H9 (cell line): ENCODE data around the gene BIRC6. TPM values are rescaled to one million over a fixed set of nuclear protein-coding genes. Genes with fewer than 3 reads are reported as not detected.

Experiments
- DNase-seq: peaks from one replicate; pipeline ENCODE4 v3.0.0-alpha.2; 2017
- H2AFZ ChIP-seq: one replicate; pipeline ENCODE4 v1.6.1; 2013; ENCODE audit warnings: mild to moderate bottlenecking, low read length, control low read depth, moderate library complexity
- H2AK5ac ChIP-seq: 2 replicates; pipeline ENCODE4 v1.6.1; 2013; ENCODE audit warnings: low read length, control low read depth, mixed read lengths; ENCODE audit not compliant: insufficient read length
- H2BK120ac ChIP-seq: one replicate; pipeline ENCODE4 v1.6.1; 2013; ENCODE audit warnings: low read depth, mild to moderate bottlenecking, low read length, control low read depth, inconsistent platforms; ENCODE audit not compliant: poor library complexity, severe bottlenecking
- H2BK12ac ChIP-seq: 2 replicates; pipeline ENCODE4 v1.6.1; 2013; ENCODE audit warnings: low read length, control low read depth, mixed read lengths, low read depth; ENCODE audit not compliant: insufficient read length
- H2BK15ac ChIP-seq: 2 replicates; pipeline ENCODE4 v1.6.1; 2013; ENCODE audit warnings: low read depth, low read length, control low read depth
- H2BK20ac ChIP-seq: one replicate; pipeline ENCODE4 v1.6.1; 2013; ENCODE audit warnings: low read depth, mild to moderate bottlenecking, low read length, control low read depth, inconsistent platforms; ENCODE audit not compliant: poor library complexity, severe bottlenecking
- H2BK5ac ChIP-seq: 2 replicates; pipeline ENCODE4 v1.6.1; 2013; ENCODE audit warnings: low read length, control low read depth, mixed read lengths; ENCODE audit not compliant: insufficient read length
- H3K14ac ChIP-seq: 2 replicates; pipeline ENCODE4 v1.6.1; 2013; ENCODE audit warnings: low read length, control low read depth; ENCODE audit not compliant: insufficient read depth
- H3K18ac ChIP-seq: 2 replicates; pipeline ENCODE4 v1.6.1; 2013; ENCODE audit warnings: low read depth, mild to moderate bottlenecking, mixed read lengths, low read length, control low read depth; ENCODE audit not compliant: insufficient read length
- H3K23ac ChIP-seq: 2 replicates; pipeline ENCODE4 v1.6.1; 2013; ENCODE audit warnings: low read length, control low read depth, mixed read lengths, low read depth; ENCODE audit not compliant: insufficient read length
- H3K23me2 ChIP-seq: 2 replicates; pipeline ENCODE4 v1.6.1; 2013; ENCODE audit warnings: low read depth, mild to moderate bottlenecking, mixed read lengths, low read length, control low read depth; ENCODE audit not compliant: insufficient read length, poor library complexity, severe bottlenecking
- H3K27ac ChIP-seq: 2 replicates; pipeline ENCODE4 v1.5.1; 2013; ENCODE audit warnings: low read length, control low read depth, mixed read lengths, low read depth; ENCODE audit not compliant: insufficient read length
- H3K27me3 ChIP-seq: 2 replicates; pipeline ENCODE4 v1.6.1; 2013; ENCODE audit warnings: low read length, control low read depth, inconsistent platforms; ENCODE audit not compliant: insufficient read depth
- H3K4ac ChIP-seq: 2 replicates; pipeline ENCODE4 v1.6.1; 2013; ENCODE audit warnings: low read depth, mild to moderate bottlenecking, control low read depth, inconsistent platforms, low read length, moderate library complexity
- H3K4me1 ChIP-seq: 2 replicates; pipeline ENCODE4 v1.6.1; 2013; ENCODE audit warnings: low read length, control low read depth, inconsistent platforms; ENCODE audit not compliant: insufficient read depth
- H3K4me2 ChIP-seq: 2 replicates; pipeline ENCODE4 v1.6.1; 2013; ENCODE audit warnings: low read length, control low read depth, mixed read lengths; ENCODE audit not compliant: insufficient read length, insufficient read depth
- H3K56ac ChIP-seq: 2 replicates; pipeline ENCODE4 v1.6.1; 2013; ENCODE audit warnings: low read depth, mild to moderate bottlenecking, mixed read lengths, low read length, control low read depth; ENCODE audit not compliant: insufficient read length
- H3K79me1 ChIP-seq: 2 replicates; pipeline ENCODE4 v1.6.1; 2013; ENCODE audit warnings: low read depth, mild to moderate bottlenecking, moderate library complexity, low read length, control low read depth, inconsistent platforms; ENCODE audit not compliant: insufficient read depth, poor library complexity, severe bottlenecking
- H3K79me2 ChIP-seq: 2 replicates; pipeline ENCODE4 v1.6.1; 2013; ENCODE audit warnings: low read length, control low read depth, inconsistent platforms; ENCODE audit not compliant: insufficient read depth
- H3K9ac ChIP-seq: 2 replicates; pipeline ENCODE4 v1.6.1; 2013; ENCODE audit warnings: low read length, control low read depth, mixed read lengths; ENCODE audit not compliant: insufficient read length; ENCODE audit errors: extremely low read depth
- H3K9me3 ChIP-seq: one replicate; pipeline ENCODE4 v1.6.1; 2013; ENCODE audit warnings: low read depth, low read length, inconsistent platforms; ENCODE audit not compliant: control insufficient read depth
- H3T11ph ChIP-seq: one replicate; pipeline ENCODE4 v1.6.1; 2013; ENCODE audit warnings: mild to moderate bottlenecking, low read length, control low read depth, inconsistent platforms
- H4K20me1 ChIP-seq: one replicate; pipeline ENCODE4 v1.6.1; 2013; ENCODE audit not compliant: control insufficient read depth, insufficient read length, insufficient read depth
- H4K5ac ChIP-seq: 2 replicates; pipeline ENCODE4 v1.6.1; 2013; ENCODE audit warnings: low read depth, mild to moderate bottlenecking, mixed read lengths, low read length, control low read depth; ENCODE audit not compliant: insufficient read length
- H4K8ac ChIP-seq: replicated peaks from 2 replicates; pipeline ENCODE4 v1.6.1; 2013; ENCODE audit warnings: low read length, control low read depth, mixed read lengths, low read depth; ENCODE audit not compliant: insufficient read length
- H4K91ac ChIP-seq: 2 replicates; pipeline ENCODE4 v1.6.1; 2013; ENCODE audit warnings: low read depth, mild to moderate bottlenecking, moderate library complexity, mixed read lengths, low read length, control low read depth; ENCODE audit not compliant: insufficient read length
- H3K27ac Mint-ChIP-seq, 3 experiments: 2 replicates in 2 of 3; 3 replicates in 1 of 3; pipeline ENCODE4 v1.8.0; 2020 to 2021; ENCODE audit warnings: mixed read lengths in 3 of 3, mild to moderate bottlenecking in 1 of 3, moderate library complexity in 1 of 3
- H3K27me3 Mint-ChIP-seq: 2 replicates; pipeline ENCODE4 v1.8.0; 2021; ENCODE audit warnings: low read depth, mild to moderate bottlenecking, moderate library complexity, mixed read lengths
- H3K36me3 Mint-ChIP-seq, 3 experiments: 2 replicates in 2 of 3; 3 replicates in 1 of 3; pipeline ENCODE4 v1.8.0; 2020 to 2021; ENCODE audit warnings: low read depth in 3 of 3, mixed read lengths in 3 of 3; ENCODE audit not compliant: insufficient read depth in 1 of 3
- H3K4me1 Mint-ChIP-seq, 2 experiments: 2 replicates each; pipeline ENCODE4 v1.8.0; 2020; ENCODE audit warnings: mixed read lengths in 2 of 2
- H3K4me3 Mint-ChIP-seq, 2 experiments: 2 replicates in 1 of 2; 3 replicates in 1 of 2; pipeline ENCODE4 v1.8.0; 2020 to 2021; ENCODE audit warnings: mild to moderate bottlenecking in 2 of 2, mixed read lengths in 2 of 2, moderate library complexity in 1 of 2
- H3K9me3 Mint-ChIP-seq, 2 experiments: 2 replicates in 1 of 2; 3 replicates in 1 of 2; pipeline ENCODE4 v1.8.0; 2020; ENCODE audit warnings: mild to moderate bottlenecking in 2 of 2, mixed read lengths in 2 of 2, moderate library complexity in 1 of 2
- WGBS: extraction: QIAGEN DNeasy Blood & Tissue Kit; methylation state at CpG from one replicate; pipeline ENCODE4 v1.1.7; 2013; ENCODE audit warnings: missing lambda C conversion rate, low lambda C conversion rate, mixed read lengths; ENCODE audit not compliant: insufficient read length; ENCODE audit errors: extremely low coverage; 5-methylcytosine and 5-hydroxymethylcytosine counted together
- total RNA-seq: library from RNA; stranded (reverse); gene quantifications from 2 replicates; pipeline ENCODE4 v1.2.1, GENCODE V29; 2021
- TF ChIP-seq, protein P1 (sequence below): fragments of 200-600 bp; sonication (generic); conservative IDR thresholded peaks from 3 replicates; pipeline ENCODE4 v1.8.0; 2021; ENCODE audit warnings: antibody characterized with exemption, mild to moderate bottlenecking

BIRC6 gene
- total RNA-seq, 1 experiment from 2014 or later = 78.8 TPM

DNA sequence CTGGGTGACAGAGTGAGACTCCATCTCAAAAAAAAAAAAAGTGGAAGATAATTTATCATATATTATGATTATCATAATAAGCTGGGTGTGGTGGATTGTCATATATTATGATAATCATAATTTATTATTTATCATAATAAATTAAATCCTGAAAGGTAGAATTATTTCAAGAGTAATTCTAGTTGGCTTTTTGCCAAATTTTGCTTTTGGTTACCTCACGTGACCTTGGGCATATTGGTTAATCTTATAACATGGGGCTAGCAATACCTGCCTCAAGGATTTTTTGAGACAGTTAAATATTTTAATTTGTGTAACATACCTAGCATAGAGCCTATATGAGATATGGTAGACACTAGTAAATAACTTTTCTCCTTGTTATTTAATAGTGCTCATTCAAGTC, 159.7 kb downstream of the BIRC6 start:
- Mint-ChIP-seq H3K27me3 (no peaks in the 10 kb centered on the region), H3K36me3 (peaks cover 6 to 73% (median 46%) of the 10 kb centered on the region in 3 experiments), H3K9me3 (no peaks in the 10 kb centered on the region; a peak in 1 of 5 replicates), H3K4me3 (no peak overlapping the region), H3K4me1 (no peaks in the 10 kb centered on the region), H3K27ac (no peak overlapping the region)
- no peak overlapping the region for H2BK20ac ChIP-seq
- DNase-seq = no peak
- no peak overlapping the region for H3K27ac ChIP-seq
- no peak overlapping the region for H2BK15ac ChIP-seq
- H2BK12ac ChIP-seq = no peak overlapping the region
- no peaks in the 10 kb centered on the region for H3K9me3 ChIP-seq
- TF ChIP-seq, protein P1, sequence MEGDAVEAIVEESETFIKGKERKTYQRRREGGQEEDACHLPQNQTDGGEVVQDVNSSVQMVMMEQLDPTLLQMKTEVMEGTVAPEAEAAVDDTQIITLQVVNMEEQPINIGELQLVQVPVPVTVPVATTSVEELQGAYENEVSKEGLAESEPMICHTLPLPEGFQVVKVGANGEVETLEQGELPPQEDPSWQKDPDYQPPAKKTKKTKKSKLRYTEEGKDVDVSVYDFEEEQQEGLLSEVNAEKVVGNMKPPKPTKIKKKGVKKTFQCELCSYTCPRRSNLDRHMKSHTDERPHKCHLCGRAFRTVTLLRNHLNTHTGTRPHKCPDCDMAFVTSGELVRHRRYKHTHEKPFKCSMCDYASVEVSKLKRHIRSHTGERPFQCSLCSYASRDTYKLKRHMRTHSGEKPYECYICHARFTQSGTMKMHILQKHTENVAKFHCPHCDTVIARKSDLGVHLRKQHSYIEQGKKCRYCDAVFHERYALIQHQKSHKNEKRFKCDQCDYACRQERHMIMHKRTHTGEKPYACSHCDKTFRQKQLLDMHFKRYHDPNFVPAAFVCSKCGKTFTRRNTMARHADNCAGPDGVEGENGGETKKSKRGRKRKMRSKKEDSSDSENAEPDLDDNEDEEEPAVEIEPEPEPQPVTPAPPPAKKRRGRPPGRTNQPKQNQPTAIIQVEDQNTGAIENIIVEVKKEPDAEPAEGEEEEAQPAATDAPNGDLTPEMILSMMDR = no peak
- no peak overlapping the region for H2BK120ac ChIP-seq
- no peaks in the 10 kb centered on the region for H4K20me1 ChIP-seq
- no CpG with 5 or more reads among the region's 1 CpG for WGBS
- no peaks in the 10 kb centered on the region for H3K79me1 ChIP-seq
- no peaks in the 10 kb centered on the region for H3K79me2 ChIP-seq
- no peak overlapping the region for H2AFZ ChIP-seq
- H3K4me1 ChIP-seq = no peaks in the 10 kb centered on the region
- H4K5ac ChIP-seq = no peak overlapping the region
- H3K4me2 ChIP-seq = no peak overlapping the region
- no peak overlapping the region for H4K8ac ChIP-seq
- H4K91ac ChIP-seq = no peak overlapping the region
- no peak overlapping the region for H3K4ac ChIP-seq
- H3K14ac ChIP-seq = no peak overlapping the region
- H3T11ph ChIP-seq = no peak overlapping the region
- no peaks in the 10 kb centered on the region for H3K27me3 ChIP-seq
- H2AK5ac ChIP-seq = no peak overlapping the region
- no peaks in the 10 kb centered on the region for H3K23me2 ChIP-seq
- no peak overlapping the region for H3K9ac ChIP-seq
- no peak overlapping the region for H3K56ac ChIP-seq
- no peak overlapping the region for H3K18ac ChIP-seq
- H3K23ac ChIP-seq = no peak overlapping the region
- H2BK5ac ChIP-seq = no peak overlapping the region
